Fibroblast of mammary gland (primary cell): Measurements from ENCODE around the gene GOLGA8A.

ENCODE experiments used
- DNase-seq: peaks from one replicate; pipeline ENCODE4 v3.0.0-alpha.2; 2010; ENCODE audit warnings: low read depth
- H3K4me3 ChIP-seq: 2 replicates; pipeline ENCODE4 v1.5.1; 2011; ENCODE audit warnings: low read depth, mild to moderate bottlenecking, low read length, moderate library complexity; ENCODE audit not compliant: control insufficient read depth
- TF ChIP-seq, protein P1 (sequence below): conservative IDR thresholded peaks from 2 replicates; pipeline ENCODE4 v1.5.1; 2011; ENCODE audit warnings: low read depth, low read length, inconsistent platforms; ENCODE audit not compliant: control insufficient read depth, insufficient read depth

Gene GOLGA8A

DNA sequence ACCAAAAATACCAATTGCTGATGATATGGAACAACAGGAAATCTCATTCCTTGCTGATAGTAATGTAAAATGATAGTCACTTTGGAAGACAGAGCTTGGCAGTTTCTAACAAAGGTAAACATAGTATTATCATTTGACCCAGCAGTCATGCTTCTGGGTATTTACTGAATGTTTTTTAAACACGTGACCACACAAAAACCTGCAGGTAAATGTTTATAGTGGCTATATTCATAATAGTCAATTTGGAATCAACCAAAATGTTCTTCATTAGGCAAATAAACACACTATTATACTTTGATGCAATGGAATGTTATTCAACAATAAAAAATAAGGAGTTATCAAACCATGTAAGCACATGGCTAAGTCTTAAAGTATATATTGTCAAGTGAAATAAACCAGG lies 24.1 kb upstream of the GOLGA8A start:
- DNase-seq, result no peak
- TF ChIP-seq, protein P1, sequence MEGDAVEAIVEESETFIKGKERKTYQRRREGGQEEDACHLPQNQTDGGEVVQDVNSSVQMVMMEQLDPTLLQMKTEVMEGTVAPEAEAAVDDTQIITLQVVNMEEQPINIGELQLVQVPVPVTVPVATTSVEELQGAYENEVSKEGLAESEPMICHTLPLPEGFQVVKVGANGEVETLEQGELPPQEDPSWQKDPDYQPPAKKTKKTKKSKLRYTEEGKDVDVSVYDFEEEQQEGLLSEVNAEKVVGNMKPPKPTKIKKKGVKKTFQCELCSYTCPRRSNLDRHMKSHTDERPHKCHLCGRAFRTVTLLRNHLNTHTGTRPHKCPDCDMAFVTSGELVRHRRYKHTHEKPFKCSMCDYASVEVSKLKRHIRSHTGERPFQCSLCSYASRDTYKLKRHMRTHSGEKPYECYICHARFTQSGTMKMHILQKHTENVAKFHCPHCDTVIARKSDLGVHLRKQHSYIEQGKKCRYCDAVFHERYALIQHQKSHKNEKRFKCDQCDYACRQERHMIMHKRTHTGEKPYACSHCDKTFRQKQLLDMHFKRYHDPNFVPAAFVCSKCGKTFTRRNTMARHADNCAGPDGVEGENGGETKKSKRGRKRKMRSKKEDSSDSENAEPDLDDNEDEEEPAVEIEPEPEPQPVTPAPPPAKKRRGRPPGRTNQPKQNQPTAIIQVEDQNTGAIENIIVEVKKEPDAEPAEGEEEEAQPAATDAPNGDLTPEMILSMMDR, result no peak
- no peak overlapping the region for H3K4me3 ChIP-seq

GRCh38 chr15:34460451-34460850 lies 22.8 kb upstream of the GOLGA8A start:
- DNase-seq, result no peak
- TF ChIP-seq, protein P1, result no peak
- H3K4me3 ChIP-seq, result no peak overlapping the region

DNA sequence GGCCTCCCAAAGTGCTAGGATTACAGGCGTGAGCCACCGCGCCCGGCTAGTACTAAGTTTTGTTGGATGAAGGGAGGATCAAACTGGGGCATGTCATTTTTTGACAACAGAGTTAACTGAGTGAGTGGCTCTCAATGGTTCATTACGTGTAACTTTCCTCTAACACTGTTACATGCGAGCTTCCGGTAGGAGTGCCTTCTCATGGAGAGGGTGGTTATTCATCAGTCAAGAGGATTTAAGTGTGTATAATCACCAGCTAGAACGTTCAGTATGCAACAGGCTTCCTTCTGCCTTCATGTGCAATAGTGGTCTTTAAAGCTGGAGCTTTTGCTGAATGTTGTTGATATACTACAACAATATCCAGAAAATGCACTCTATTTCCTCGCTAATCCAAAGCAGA lies 19.1 kb upstream of the GOLGA8A start:
- DNase-seq, result no peak
- no peak overlapping the region for H3K4me3 ChIP-seq
- TF ChIP-seq, protein P1, result no peak

DNA sequence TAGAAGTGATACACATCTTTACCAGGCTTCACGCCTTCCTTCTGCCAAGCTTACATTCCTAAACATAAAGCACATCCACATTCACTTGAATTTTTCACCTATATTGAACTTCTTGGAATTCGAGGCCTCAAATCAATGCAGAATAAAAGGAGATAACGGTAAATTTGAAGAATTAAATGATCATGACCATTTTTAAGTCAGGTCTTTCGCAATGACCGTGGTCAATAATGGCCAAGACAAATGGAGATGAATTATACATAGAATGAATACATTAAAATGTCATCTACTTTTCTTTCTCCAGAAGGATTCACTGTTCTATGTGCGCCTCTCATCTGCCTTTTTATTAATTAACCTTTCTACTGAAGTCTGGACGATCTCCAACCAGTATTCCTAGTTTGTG lies 5.3 kb upstream of the GOLGA8A start:
- DNase-seq, result no peak
- TF ChIP-seq, protein P1, result no peak
- H3K4me3 ChIP-seq, result no peak overlapping the region

DNA sequence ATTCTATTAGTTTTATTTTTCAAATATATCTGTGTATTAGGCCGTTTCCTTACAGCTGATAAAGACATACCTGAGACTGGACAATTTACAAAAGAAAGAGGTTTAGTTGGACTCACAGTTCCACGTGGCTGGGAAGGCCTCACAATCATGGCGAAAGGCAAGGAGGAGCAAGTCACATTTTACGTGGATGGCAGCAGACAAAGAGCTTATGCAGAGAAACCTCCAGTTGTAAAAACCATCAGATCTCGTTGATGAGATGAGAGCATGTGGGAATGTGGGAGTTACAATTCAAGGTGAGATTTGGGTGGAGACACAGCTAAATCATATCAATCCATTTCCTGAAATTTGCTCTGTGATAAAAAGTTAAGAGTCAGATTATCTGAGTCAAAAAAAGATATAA lies 2.3 kb upstream of the GOLGA8A start:
- no peak for DNase-seq
- H3K4me3 ChIP-seq, result no peak overlapping the region
- TF ChIP-seq, protein P1, result no peak

DNA sequence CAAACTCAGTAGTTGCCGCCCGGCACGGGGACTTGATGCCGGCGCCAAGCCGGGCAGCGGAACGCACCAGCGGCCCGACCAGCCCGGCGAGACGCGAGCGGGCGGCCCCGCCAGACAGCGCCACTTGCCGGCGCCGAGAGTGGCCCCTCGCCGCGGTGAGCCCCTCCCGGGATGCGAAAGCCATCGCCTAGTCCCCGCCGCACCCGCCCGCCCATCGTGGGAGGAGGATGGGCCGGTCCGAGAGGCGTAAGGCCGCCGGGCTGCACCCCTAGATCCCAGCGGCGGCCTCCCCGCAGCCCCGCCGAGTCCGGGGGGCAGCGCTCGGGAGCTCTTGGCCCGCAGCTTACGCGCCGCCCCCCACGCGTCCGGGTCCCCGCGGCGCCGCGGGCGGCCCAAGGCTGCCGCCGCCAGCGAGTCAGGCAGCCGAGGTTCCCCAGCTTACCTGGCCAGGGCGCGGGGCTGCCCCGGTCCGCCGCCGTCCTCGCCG lies 609 bp downstream of the GOLGA8A start:
- TF ChIP-seq, protein P1, result no peak
- peak; percentile 12 for DNase-seq
- H3K4me3 ChIP-seq, result peak overlapping the region; percentile 42
